Natural killer cell (primary cell): ENCODE results near the gene LBH. TPM values are rescaled to one million over a fixed set of nuclear protein-coding genes. Genes with fewer than 3 reads are reported as not detected.

ENCODE experiments used
- ATAC-seq, 3 donors: fragments of 150-1000 bp in 2 of 3; fragments of 200-7000 bp in 1 of 3; cut with Tn5 transposase; 1 replicate in 1 of 3; 2 replicates in 2 of 3; pipeline ENCODE4 v1.10.0; 2021; ENCODE audit warnings: mild to moderate bottlenecking in 2 of 3, moderate library complexity in 2 of 3
- DNase-seq, 2 donors: peaks; one replicate each; pipeline versions ENCODE4 v3.0.0 to v3.0.0-alpha.2; 2013 to 2021; ENCODE audit warnings: mixed read lengths in 1 of 2
- H3K27ac ChIP-seq: one replicate; pipeline ENCODE4 v1.5.1; 2013; ENCODE audit warnings: mild to moderate bottlenecking, low read length
- H3K27me3 ChIP-seq: one replicate; pipeline ENCODE4 v1.6.1; 2013; ENCODE audit warnings: low read length; ENCODE audit not compliant: control insufficient read depth, insufficient read depth
- H3K36me3 ChIP-seq: one replicate; pipeline ENCODE4 v1.6.1; 2013; ENCODE audit warnings: low read length; ENCODE audit not compliant: control insufficient read depth, insufficient read depth
- H3K4me1 ChIP-seq: one replicate; pipeline ENCODE4 v1.6.1; 2013; ENCODE audit warnings: low read length; ENCODE audit not compliant: control insufficient read depth, insufficient read depth
- H3K4me3 ChIP-seq: one replicate; pipeline ENCODE4 v1.5.1; 2013; ENCODE audit warnings: low read length
- H3K9me3 ChIP-seq: one replicate; pipeline ENCODE4 v1.6.1; 2013; ENCODE audit warnings: low read length; ENCODE audit not compliant: control insufficient read depth, insufficient read depth
- H3K27ac Mint-ChIP-seq, 2 donors: one replicate each; pipeline ENCODE4 v1.8.0; 2022; ENCODE audit warnings: mild to moderate bottlenecking in 2 of 2, mixed read lengths in 2 of 2, moderate library complexity in 1 of 2
- H3K27me3 Mint-ChIP-seq, 2 donors: one replicate each; pipeline ENCODE4 v1.8.0; 2022; ENCODE audit warnings: low read depth in 2 of 2, mixed read lengths in 2 of 2
- H3K36me3 Mint-ChIP-seq: one replicate; pipeline ENCODE4 v1.8.0; 2022; ENCODE audit warnings: mixed read lengths
- H3K4me1 Mint-ChIP-seq, 2 donors: one replicate each; pipeline ENCODE4 v1.8.0; 2022; ENCODE audit warnings: mixed read lengths in 2 of 2
- H3K4me3 Mint-ChIP-seq: one replicate; pipeline ENCODE4 v1.8.0; 2022; ENCODE audit warnings: mild to moderate bottlenecking, moderate library complexity, mixed read lengths
- H3K9me3 Mint-ChIP-seq, 2 donors: one replicate each; pipeline ENCODE4 v1.8.0; 2022; ENCODE audit warnings: mixed read lengths in 2 of 2
- CTCF ChIP-seq: fragments of 200-600 bp; IDR thresholded peaks from one replicate; pipeline ENCODE4 v1.8.0; 2022; ENCODE audit warnings: antibody characterized with exemption
- WGBS: methylation state at CpG from one replicate; pipeline ENCODE4 v1.1.7; 2013; ENCODE audit warnings: missing lambda C conversion rate; ENCODE audit not compliant: insufficient coverage; 5-methylcytosine and 5-hydroxymethylcytosine counted together
- intact Hi-C: fragments of 100-400 bp; cut with micrococcal nuclease; formaldehyde crosslinking; loops from one replicate; pipeline ENCODE4 v1.14.2; 2022
- total RNA-seq, 4 donors: library from RNA; stranded (reverse); fragments of 120-200 nt in 1 of 4; gene quantifications; one replicate each; pipeline versions ENCODE4 v1.2.3 to v1.2.4, GENCODE V29; 2013 to 2022

Gene LBH
- total RNA-seq, 3 donors from 2014 or later (not counting 1 experiment from before 2014, with no cell fraction given), result 157 to 197 (median 158) TPM

DNA sequence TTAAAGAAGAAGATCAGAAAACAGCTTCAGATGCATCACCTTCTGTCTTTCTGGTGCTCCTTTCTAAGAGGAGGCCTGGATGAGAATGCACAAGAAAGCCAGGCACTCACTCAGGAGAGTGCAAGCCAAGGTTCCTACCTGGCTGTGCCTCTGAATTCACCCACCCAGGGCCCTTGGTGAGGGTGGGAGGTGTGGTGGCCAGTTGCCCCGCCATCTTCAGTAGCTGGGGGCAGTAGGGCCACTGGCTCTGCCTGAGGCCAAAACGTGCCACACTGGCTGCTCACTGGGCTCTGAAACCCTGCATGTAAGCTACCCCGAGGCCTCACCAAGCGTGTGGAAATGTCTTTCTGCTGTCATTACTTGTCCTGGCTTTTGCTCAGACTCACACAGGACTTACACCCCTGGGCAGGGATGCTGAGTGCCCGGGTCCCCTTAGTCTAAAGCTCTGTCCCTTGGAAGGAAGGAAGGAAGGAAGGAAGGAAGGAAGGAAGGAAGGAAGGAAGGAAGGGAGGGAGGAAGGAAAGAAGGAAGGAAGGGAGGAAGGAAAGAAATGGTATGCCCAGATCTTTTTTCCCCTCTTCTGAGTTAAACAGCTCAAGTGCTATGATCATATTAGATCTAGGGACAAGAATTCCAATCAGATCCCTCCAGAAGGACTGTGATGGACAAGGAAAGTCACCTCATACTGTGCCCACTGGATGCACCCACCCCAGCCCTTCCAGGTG lies 8.5 kb upstream of the LBH start:
- no peaks in the 10 kb centered on the region for H3K9me3 ChIP-seq
- Mint-ChIP-seq H3K36me3 (no peaks in the 10 kb centered on the region), H3K4me3 (peak overlapping the region; percentile 96), H3K4me1 (peaks cover 70 to 71% of the 10 kb centered on the region in 2 donors), H3K27ac (peak overlapping the region; percentile 87 to 100), H3K9me3 (no peaks in the 10 kb centered on the region), H3K27me3 (no peaks in the 10 kb centered on the region)
- WGBS, result 58% methylated on average over 5 of the region's 5 CpGs
- DNase-seq (no peak), ATAC-seq (no peak)
- H3K27me3 ChIP-seq, result no peaks in the 10 kb centered on the region
- intact Hi-C loops, result loop anchor here (10.0 kb wide), 1 partner anchor 1208 kb away; no protein-coding TSS in a partner anchor
- H3K36me3 ChIP-seq, result no peaks in the 10 kb centered on the region
- peaks cover 63% of the 10 kb centered on the region for H3K4me1 ChIP-seq
- no peak overlapping the region for H3K4me3 ChIP-seq
- H3K27ac ChIP-seq, result peak overlapping the region; percentile 97
- TF ChIP-seq CTCF, result no peak

DNA sequence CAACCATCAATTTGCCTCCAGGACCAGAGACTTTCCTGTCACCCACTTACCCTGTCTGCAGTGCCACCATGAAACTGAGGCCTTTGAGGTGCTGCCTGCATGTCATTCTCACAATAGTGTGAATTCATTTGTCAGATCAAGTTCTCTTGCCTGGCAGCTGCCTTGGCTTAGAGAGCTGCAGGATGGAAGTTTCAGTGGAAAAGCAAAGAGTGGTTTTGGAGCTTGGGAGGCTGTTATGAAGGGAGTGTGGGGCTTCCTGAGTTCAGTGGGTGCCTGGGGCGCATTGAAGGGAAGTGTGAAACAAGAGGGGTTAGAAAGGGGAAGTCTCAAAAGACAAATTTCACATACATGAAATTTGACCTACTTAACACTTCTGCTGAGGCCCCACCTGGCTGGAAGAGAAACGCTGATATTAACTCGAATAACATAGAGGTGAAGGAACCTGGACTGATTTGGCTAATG lies 7.9 kb upstream of the LBH start:
- no peak for TF ChIP-seq CTCF
- Histone ChIP-seq H3K36me3 (no peaks in the 10 kb centered on the region), H3K27ac (peak overlapping the region; percentile 97), H3K27me3 (no peaks in the 10 kb centered on the region), H3K4me1 (peaks cover 64% of the 10 kb centered on the region), H3K9me3 (no peaks in the 10 kb centered on the region), H3K4me3 (no peak overlapping the region)
- H3K36me3 Mint-ChIP-seq, result no peaks in the 10 kb centered on the region
- peak; percentile 52 to 77 (median 70) for ATAC-seq
- H3K4me1 Mint-ChIP-seq, result peaks cover 70 to 77% of the 10 kb centered on the region in 2 donors
- H3K4me3 Mint-ChIP-seq, result peak overlapping the region; percentile 96
- intact Hi-C loops, result loop anchor here (10.0 kb wide), 1 partner anchor 1209 kb away; no protein-coding TSS in a partner anchor
- H3K27me3 Mint-ChIP-seq, result no peaks in the 10 kb centered on the region
- 0% methylated on average over 2 of the region's 3 CpGs for WGBS
- H3K9me3 Mint-ChIP-seq, result no peaks in the 10 kb centered on the region
- DNase-seq, result peak in 1 of 2 donors; percentile 65
- H3K27ac Mint-ChIP-seq, result peak overlapping the region; percentile 87 to 100

DNA sequence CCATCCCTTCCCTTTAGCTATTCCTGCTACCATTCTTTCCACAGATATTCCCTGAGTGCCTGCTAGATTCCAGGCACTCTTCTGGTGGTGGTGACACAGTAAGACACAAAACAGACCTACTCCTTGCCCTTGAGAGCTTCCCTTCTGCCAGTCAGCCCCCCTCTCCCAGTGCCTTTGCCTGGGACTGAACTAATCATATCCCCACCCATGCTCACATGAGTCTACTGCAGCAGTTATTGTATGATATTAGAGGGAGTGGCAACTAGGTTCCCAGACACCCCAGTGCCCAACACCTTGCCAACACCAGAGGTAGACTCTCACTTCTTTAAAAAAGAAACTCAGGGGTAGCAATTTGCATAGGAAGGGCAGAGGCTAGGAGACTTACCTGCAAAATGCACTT lies 7.2 kb upstream of the LBH start:
- no peaks in the 10 kb centered on the region for H3K27me3 ChIP-seq
- H3K9me3 ChIP-seq, result no peaks in the 10 kb centered on the region
- H3K27ac ChIP-seq, result peak overlapping the region; percentile 97
- no peak for TF ChIP-seq CTCF
- H3K4me1 ChIP-seq, result peaks cover 64% of the 10 kb centered on the region
- ATAC-seq (no peak), DNase-seq (no peak)
- Mint-ChIP-seq H3K4me1 (peaks cover 70 to 79% of the 10 kb centered on the region in 2 donors), H3K27ac (peak overlapping the region; percentile 87 to 100), H3K9me3 (no peaks in the 10 kb centered on the region), H3K36me3 (no peaks in the 10 kb centered on the region), H3K27me3 (no peaks in the 10 kb centered on the region), H3K4me3 (peak overlapping the region; percentile 96)
- H3K36me3 ChIP-seq, result no peaks in the 10 kb centered on the region
- intact Hi-C loops, result loop anchor here (2.0 to 10.0 kb wide), 2 partner anchors 15 to 1209 kb away; no protein-coding TSS in a partner anchor
- H3K4me3 ChIP-seq, result no peak overlapping the region
